ENCODE measurements around the gene CCNT1. TPM values are rescaled to one million over a fixed set of nuclear protein-coding genes. Genes with fewer than 3 reads are reported as not detected.
"Not testable (repeated sequence)": the region's sequence is repeated elsewhere in the genome, so short reads cannot be mapped to it uniquely, and the experiment has no call there.

Gene CCNT1
- total and polyA plus RNA-seq, 10 of the 15 experiments (the other 5 are each of a cell fraction or from before 2014, with no cell fraction given): 6.3 to 37.3 (median 20.0) TPM

DNA sequence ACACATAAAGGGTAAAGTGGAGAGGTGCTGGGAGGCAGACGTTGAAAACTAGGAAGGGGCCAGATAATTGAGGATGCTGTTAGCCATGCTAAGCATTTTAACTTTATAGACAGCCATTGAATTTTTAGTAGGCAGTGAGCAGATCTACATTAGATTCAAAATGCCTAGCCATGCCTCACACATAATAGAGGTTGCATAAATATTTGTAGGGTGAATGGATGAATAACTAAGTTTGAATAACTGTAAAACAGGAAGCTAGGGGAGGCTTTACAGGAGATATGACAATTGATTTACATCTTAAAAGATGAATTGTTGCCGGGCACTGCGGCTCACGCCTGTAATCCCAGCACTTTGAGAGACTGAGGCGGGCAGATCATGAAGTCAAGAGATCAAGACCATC is 12.3 kb upstream of the CCNT1 start (continued):
- TF ChIP-seq, protein P1, sequence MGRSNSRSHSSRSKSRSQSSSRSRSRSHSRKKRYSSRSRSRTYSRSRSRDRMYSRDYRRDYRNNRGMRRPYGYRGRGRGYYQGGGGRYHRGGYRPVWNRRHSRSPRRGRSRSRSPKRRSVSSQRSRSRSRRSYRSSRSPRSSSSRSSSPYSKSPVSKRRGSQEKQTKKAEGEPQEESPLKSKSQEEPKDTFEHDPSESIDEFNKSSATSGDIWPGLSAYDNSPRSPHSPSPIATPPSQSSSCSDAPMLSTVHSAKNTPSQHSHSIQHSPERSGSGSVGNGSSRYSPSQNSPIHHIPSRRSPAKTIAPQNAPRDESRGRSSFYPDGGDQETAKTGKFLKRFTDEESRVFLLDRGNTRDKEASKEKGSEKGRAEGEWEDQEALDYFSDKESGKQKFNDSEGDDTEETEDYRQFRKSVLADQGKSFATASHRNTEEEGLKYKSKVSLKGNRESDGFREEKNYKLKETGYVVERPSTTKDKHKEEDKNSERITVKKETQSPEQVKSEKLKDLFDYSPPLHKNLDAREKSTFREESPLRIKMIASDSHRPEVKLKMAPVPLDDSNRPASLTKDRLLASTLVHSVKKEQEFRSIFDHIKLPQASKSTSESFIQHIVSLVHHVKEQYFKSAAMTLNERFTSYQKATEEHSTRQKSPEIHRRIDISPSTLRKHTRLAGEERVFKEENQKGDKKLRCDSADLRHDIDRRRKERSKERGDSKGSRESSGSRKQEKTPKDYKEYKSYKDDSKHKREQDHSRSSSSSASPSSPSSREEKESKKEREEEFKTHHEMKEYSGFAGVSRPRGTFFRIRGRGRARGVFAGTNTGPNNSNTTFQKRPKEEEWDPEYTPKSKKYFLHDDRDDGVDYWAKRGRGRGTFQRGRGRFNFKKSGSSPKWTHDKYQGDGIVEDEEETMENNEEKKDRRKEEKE (IDR thresholded peaks at IDR 0.05): no peak
- TF ChIP-seq WRNIP1 (IDR thresholded peaks at IDR 0.05; ENCODE audit: borderline replicate concordance, low read depth, low read length) (no peak), MYC (IDR thresholded peaks at IDR 0.05; ENCODE audit: insufficient read depth, insufficient read length, insufficient replicate concordance, low read length, severe bottlenecking) (no peak), CTCF (IDR thresholded peaks at IDR 0.05 in 2 of 3, conservative IDR thresholded peaks at IDR 0.05 in 1 of 3; ENCODE audit: control insufficient read depth in 2 of 3, extremely low read depth in 1 of 3, insufficient read depth in 1 of 3, low read depth in 3 of 3, low read length in 3 of 3) (no peak), MEF2B (IDR thresholded peaks at IDR 0.05; ENCODE audit: partially characterized antibody, poor library complexity, severe bottlenecking) (no peak), RAD21 (IDR thresholded peaks at IDR 0.05; ENCODE audit: insufficient read depth, low read depth, low read length) (no peak), FOXM1 (IDR thresholded peaks at IDR 0.05; ENCODE audit: low read depth, low read length) (no peak)

- intact Hi-C loops (cut with micrococcal nuclease; ENCODE audit: unreplicated experiment); CTCF ChIA-PET; H3K9ac ChIP-seq (ENCODE audit: control insufficient read depth, insufficient read depth, low read length); H3K4me1 ChIP-seq (ENCODE audit: control insufficient read depth, insufficient read depth, low read length); ATAC-seq; POLR2A ChIA-PET; in situ Hi-C loops (cut with MboI); H3K27ac ChIP-seq (ENCODE audit: control insufficient read depth, insufficient read depth); H3K4me3 ChIP-seq; BruUV-seq (replicated peaks); DNase-seq (ENCODE audit: low read depth, low spot score); H3K4me2 ChIP-seq (ENCODE audit: control insufficient read depth, insufficient read depth); H3K9me3 ChIP-seq (replicated peaks; ENCODE audit: control insufficient read depth, insufficient read depth, low read length); H3K27me3 ChIP-seq (replicated peaks in 1 of 2; ENCODE audit: control insufficient read depth in 2 of 2, insufficient read depth in 2 of 2, low read length in 1 of 2); RAD21 ChIA-PET (ENCODE audit: unreplicated experiment); H4K20me1 ChIP-seq (ENCODE audit: control insufficient read depth, insufficient read depth); H3K36me3 ChIP-seq (ENCODE audit: control insufficient read depth in 2 of 2, insufficient read depth in 2 of 2, low read length in 1 of 2); FAIRE-seq; SMC1A ChIA-PET (ENCODE audit: uncharacterized antibody, unreplicated experiment); H3K79me2 ChIP-seq (ENCODE audit: control insufficient read depth, insufficient read depth, low read length); H2AFZ ChIP-seq (ENCODE audit: control insufficient read depth, low read depth, low read length): not testable (repeated sequence)
- 82% methylated on average over 1 of the region's 1 CpG for WGBS (ENCODE audit: insufficient coverage, insufficient replicate concordance, low lambda C conversion rate, missing lambda C conversion rate)
These were observed 4.2 kb upstream of the CCNT1 start for GRCh38 chr12:48720737-48721136.

DNA sequence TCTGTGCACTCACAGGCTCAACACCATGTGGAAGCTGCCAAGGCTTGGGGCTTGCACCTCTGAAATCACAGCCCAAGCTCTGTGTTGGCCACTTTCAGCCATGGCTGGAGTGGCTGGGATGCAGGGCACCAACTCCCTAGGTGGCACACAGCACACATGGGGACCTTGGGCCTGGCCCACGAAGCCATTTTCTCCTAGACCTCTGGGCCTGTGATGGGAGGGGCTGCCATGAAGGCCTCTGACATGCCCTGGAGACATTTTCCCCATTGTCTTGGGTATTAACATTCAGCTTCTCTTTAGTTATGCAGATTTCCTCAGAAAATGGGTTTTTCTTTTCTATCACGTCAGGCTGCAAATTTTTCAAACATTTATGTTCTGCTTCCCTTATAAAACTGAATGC is 3.7 kb upstream of the CCNT1 start:
- ATAC-seq; H3K9me3 ChIP-seq (replicated peaks; ENCODE audit: control insufficient read depth, insufficient read depth, low read length); H4K20me1 ChIP-seq (ENCODE audit: control insufficient read depth, insufficient read depth); SMC1A ChIA-PET (ENCODE audit: uncharacterized antibody, unreplicated experiment); H3K4me2 ChIP-seq (ENCODE audit: control insufficient read depth, insufficient read depth); H2AFZ ChIP-seq (ENCODE audit: control insufficient read depth, low read depth, low read length); RAD21 ChIA-PET (ENCODE audit: unreplicated experiment); H3K9ac ChIP-seq (ENCODE audit: control insufficient read depth, insufficient read depth, low read length); POLR2A ChIA-PET; H3K36me3 ChIP-seq (ENCODE audit: control insufficient read depth in 2 of 2, insufficient read depth in 2 of 2, low read length in 1 of 2); in situ Hi-C loops (cut with MboI); H3K27ac ChIP-seq (ENCODE audit: control insufficient read depth, insufficient read depth); H3K4me1 ChIP-seq (ENCODE audit: control insufficient read depth, insufficient read depth, low read length); H3K27me3 ChIP-seq (replicated peaks in 1 of 2; ENCODE audit: control insufficient read depth in 2 of 2, insufficient read depth in 2 of 2, low read length in 1 of 2); H3K4me3 ChIP-seq; CTCF ChIA-PET; DNase-seq (ENCODE audit: low read depth, low spot score); BruUV-seq (replicated peaks); intact Hi-C loops (cut with micrococcal nuclease; ENCODE audit: unreplicated experiment); FAIRE-seq: not testable (repeated sequence)
- H3K79me2 ChIP-seq (ENCODE audit: control insufficient read depth, insufficient read depth, low read length): peaks cover 15% of the 10 kb centered on the region
- WGBS (ENCODE audit: insufficient coverage, insufficient replicate concordance, low lambda C conversion rate, missing lambda C conversion rate): 53% methylated on average over 2 of the region's 2 CpGs
